AG04450 (cell line): ENCODE results near the gene TTC1. TPM values are rescaled to one million over a fixed set of nuclear protein-coding genes. Genes with fewer than 3 reads are reported as not detected.
"Not testable (repeated sequence)": the region's sequence is repeated elsewhere in the genome, so short reads cannot be mapped to it uniquely, and the experiment has no call there.

Experiments used
- CTCF ChIA-PET: fragments of 300-600, 350-600 bp; formaldehyde crosslinking; extraction: SDS; loops from one replicate; lab custom pipeline; 2022; ENCODE audit warnings: antibody characterized with exemption, inconsistent platforms; lab: Charles Lee
- POLR2A ChIA-PET: fragments of 350-600 bp; formaldehyde crosslinking; extraction: SDS; loops from one replicate; lab custom pipeline; 2021; ENCODE audit warnings: antibody characterized with exemption, inconsistent platforms; lab: Yijun Ruan, JAX
- DNase-seq: peaks from one replicate; pipeline ENCODE4 v3.0.0-alpha.2; 2011; ENCODE audit warnings: low read depth, low spot score
- H3K27ac ChIP-seq: one replicate; pipeline ENCODE4 v1.5.1; 2012; ENCODE audit warnings: low read depth, low read length, control low read depth
- H3K27me3 ChIP-seq: one replicate; pipeline ENCODE4 v1.6.0; 2012; ENCODE audit warnings: low read length; ENCODE audit not compliant: control insufficient read depth, insufficient read depth
- H3K4me3 ChIP-seq: 2 replicates; pipeline ENCODE4 v1.5.1; 2011; ENCODE audit warnings: mild to moderate bottlenecking, low read depth, low read length, control low read depth
- H3K9me3 ChIP-seq: 2 replicates; pipeline ENCODE4 v1.5.1; 2012; ENCODE audit warnings: low read length; ENCODE audit not compliant: control insufficient read depth, insufficient read depth
- CTCF ChIP-seq: IDR thresholded peaks from 2 replicates; pipeline ENCODE4 v1.5.1; 2011; ENCODE audit warnings: low read depth, low read length, control low read depth, inconsistent platforms
- polyA plus RNA-seq: library from polyadenylated mRNA; depleted of rRNA; stranded (reverse); fragments of >200 nt; gene quantifications from 2 replicates; pipeline ENCODE4 v1.2.3, GENCODE V29; 2011

TTC1 gene
- polyA plus RNA-seq, 1 experiment, result 53.7 TPM

- no peaks in the 10 kb centered on the region for H3K9me3 ChIP-seq
- TF ChIP-seq CTCF, result no peak
- H3K27me3 ChIP-seq, result no peaks in the 10 kb centered on the region
- DNase-seq, result no peak
- no peak overlapping the region for H3K4me3 ChIP-seq
- CTCF ChIA-PET, result interaction anchor here (1.4 to 1.6 kb wide), 2 partner anchors 42 to 281 kb away, joined by 3 to 5 read pairs; no protein-coding TSS in a partner anchor
- H3K27ac ChIP-seq, result no peak overlapping the region
- POLR2A ChIA-PET, result no interaction called here
These were observed 55.5 kb downstream of the TTC1 start for GRCh38 chr5:160064417-160064810.

DNA sequence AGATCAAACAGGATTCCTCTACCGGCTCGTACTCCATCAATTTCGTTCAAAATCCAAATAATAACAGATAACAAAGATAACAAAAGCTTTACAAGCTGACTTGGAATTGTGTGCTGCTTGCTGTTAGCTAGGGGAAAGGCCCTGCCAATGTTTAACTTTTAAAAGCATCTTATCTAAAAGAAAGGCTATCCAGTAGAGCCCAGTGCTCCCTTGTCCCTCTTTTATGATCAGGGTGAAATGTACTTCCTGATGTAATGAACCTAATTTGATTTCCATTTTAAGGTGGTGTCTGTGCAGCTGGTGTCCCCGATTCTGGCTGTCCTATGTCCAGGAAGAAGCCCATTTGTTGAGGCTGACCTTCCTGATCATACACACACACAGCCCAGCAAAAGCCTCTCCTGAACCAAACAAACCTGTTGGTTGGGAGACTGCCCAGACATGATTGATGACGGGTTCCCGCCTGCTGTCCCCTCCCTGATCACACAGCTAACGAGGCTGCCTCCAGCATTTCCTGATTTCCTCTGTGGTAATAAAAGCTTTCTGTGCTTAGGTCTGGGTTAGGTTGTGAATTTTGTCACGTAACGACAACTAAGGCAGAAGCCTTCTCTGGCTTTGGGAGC, 56.2 kb downstream of the TTC1 start:
- POLR2A ChIA-PET, result no interaction called here
- no peak for TF ChIP-seq CTCF
- CTCF ChIA-PET, result interaction anchor here (1.2 kb wide), 1 partner anchor 43 kb away, joined by 8 read pairs; no protein-coding TSS in a partner anchor
- Histone ChIP-seq H3K9me3 (no peaks in the 10 kb centered on the region), H3K4me3 (no peak overlapping the region), H3K27me3 (no peaks in the 10 kb centered on the region), H3K27ac (no peak overlapping the region)
- DNase-seq, result no peak

DNA sequence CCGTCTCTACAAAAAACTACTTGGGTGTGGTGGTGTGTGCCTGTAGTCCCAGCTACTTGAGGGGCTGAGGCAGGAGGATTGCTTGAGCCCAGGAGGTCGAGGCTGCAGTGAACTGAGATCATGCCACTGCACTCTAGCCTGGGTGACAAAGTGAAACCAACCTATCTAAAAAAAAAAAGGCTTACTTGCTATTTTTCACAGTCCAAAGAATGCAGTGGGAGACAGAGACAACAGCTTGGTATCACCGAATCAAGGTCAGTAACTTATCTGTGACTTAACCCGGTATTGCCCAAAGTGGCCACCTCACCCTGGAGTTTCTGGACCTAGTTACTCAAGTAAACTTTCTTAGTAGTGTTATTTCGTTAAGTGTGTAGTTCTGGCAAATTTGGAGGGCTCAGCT, 60.2 kb downstream of the TTC1 start:
- H3K27me3 ChIP-seq, H3K9me3 ChIP-seq, H3K27ac ChIP-seq, H3K4me3 ChIP-seq, DNase-seq: not testable (repeated sequence)
- ChIA-PET POLR2A (interaction anchor here (1.3 kb wide), 1 partner anchor 11 kb away, joined by 3 read pairs; no protein-coding TSS in a partner anchor), CTCF (interaction anchor here (1.0 kb wide), 1 partner anchor 12 kb away, joined by 3 read pairs; no protein-coding TSS in a partner anchor)

- Histone ChIP-seq H3K27ac (no peak overlapping the region), H3K9me3 (no peaks in the 10 kb centered on the region), H3K27me3 (no peaks in the 10 kb centered on the region), H3K4me3 (no peak overlapping the region)
- ChIA-PET CTCF (interaction anchor here (1.0 to 2.0 kb wide), 3 partner anchors 10 to 50 kb away, joined by 3 to 8 read pairs (median 3); no protein-coding TSS in a partner anchor), POLR2A (interaction anchor here (0.6 kb wide), 1 partner anchor 33 kb away, joined by 3 read pairs; no protein-coding TSS in a partner anchor)
- no peak for DNase-seq
- TF ChIP-seq CTCF, result no peak
These were observed 62.6 kb downstream of the TTC1 start for GRCh38 chr5:160071516-160071915.

- POLR2A ChIA-PET, result interaction anchor here (0.6 kb wide), 1 partner anchor 33 kb away, joined by 3 read pairs; no protein-coding TSS in a partner anchor
- no peak overlapping the region for H3K27ac ChIP-seq
These were observed 63.0 kb downstream of the TTC1 start for GRCh38 chr5:160071916-160072315.

More at GRCh38 chr5:160071916-160072315, 63.0 kb downstream of the TTC1 start:
- H3K9me3 ChIP-seq, result no peaks in the 10 kb centered on the region
- no peak for TF ChIP-seq CTCF
- H3K27me3 ChIP-seq, result no peaks in the 10 kb centered on the region
- no peak for DNase-seq
- CTCF ChIA-PET, result interaction anchor here (1.0 to 2.0 kb wide), 2 partner anchors 9 to 11 kb away, joined by 3 to 8 read pairs; no protein-coding TSS in a partner anchor
- H3K4me3 ChIP-seq, result no peak overlapping the region
